Stomach smooth muscle (tissue), 2 donors: Measurements from ENCODE around the gene GNL3.
"Not testable (repeated sequence)": the region's sequence is repeated elsewhere in the genome, so short reads cannot be mapped to it uniquely, and the experiment has no call there.

Source experiments
- H3K27ac ChIP-seq: one replicate; pipeline ENCODE4 v1.7.0; 2013; ENCODE audit warnings: mild to moderate bottlenecking, low read length, inconsistent platforms
- H3K27me3 ChIP-seq, 2 donors: one replicate each; pipeline ENCODE4 v1.7.0; 2013; ENCODE audit warnings: low read length in 2 of 2; ENCODE audit not compliant: insufficient read depth in 2 of 2, control insufficient read depth in 1 of 2
- H3K36me3 ChIP-seq, 2 donors: one replicate each; pipeline ENCODE4 v1.7.0; 2013; ENCODE audit warnings: low read length in 2 of 2; ENCODE audit not compliant: control insufficient read depth in 2 of 2, insufficient read depth in 2 of 2
- H3K4me1 ChIP-seq: one replicate; pipeline ENCODE4 v1.7.0; 2013; ENCODE audit warnings: low read length; ENCODE audit not compliant: control insufficient read depth, insufficient read depth
- H3K4me3 ChIP-seq, 2 donors: one replicate each; pipeline ENCODE4 v1.7.0; 2013; ENCODE audit warnings: low read length in 2 of 2
- H3K9ac ChIP-seq, 2 donors: one replicate each; pipeline ENCODE4 v1.7.0; 2013; ENCODE audit warnings: low read length in 2 of 2, mild to moderate bottlenecking in 1 of 2
- H3K9me3 ChIP-seq, 2 donors: one replicate each; pipeline ENCODE4 v1.7.0; 2013; ENCODE audit warnings: low read length in 2 of 2; ENCODE audit not compliant: control insufficient read depth in 2 of 2
- donor health status: healthy.
- donor health status: Pancreatic carcinoma.

The GNL3 gene

GRCh38 chr3:52671676-52672075 is 14.2 kb upstream of the GNL3 start:
- Histone ChIP-seq H3K4me1 (peaks cover 4% of the 10 kb centered on the region), H3K27ac (peak overlapping the region; percentile 53), H3K9me3 (no peaks in the 10 kb centered on the region), H3K36me3 (peaks cover 13 to 14% of the 10 kb centered on the region in 2 donors), H3K4me3 (no peak overlapping the region), H3K9ac (no peak overlapping the region), H3K27me3 (no peaks in the 10 kb centered on the region)

GRCh38 chr3:52676201-52676600 is 9.6 kb upstream of the GNL3 start:
- not testable (repeated sequence) for H3K9ac ChIP-seq, H3K4me1 ChIP-seq, H3K9me3 ChIP-seq, H3K27ac ChIP-seq, H3K27me3 ChIP-seq, H3K4me3 ChIP-seq
- H3K36me3 ChIP-seq: peaks cover 33 to 34% of the 10 kb centered on the region in 2 donors

GRCh38 chr3:52678265-52679198 is 7.3 kb upstream of the GNL3 start:
- H3K9ac ChIP-seq: no peak overlapping the region
- H3K4me1 ChIP-seq: peaks cover 4% of the 10 kb centered on the region
- H3K9me3 ChIP-seq: no peaks in the 10 kb centered on the region
- no peak overlapping the region for H3K27ac ChIP-seq
- H3K36me3 ChIP-seq: peaks cover 27 to 34% of the 10 kb centered on the region in 2 donors
- H3K27me3 ChIP-seq: no peaks in the 10 kb centered on the region
- no peak overlapping the region for H3K4me3 ChIP-seq

- Histone ChIP-seq H3K27ac (no peak overlapping the region), H3K27me3 (no peaks in the 10 kb centered on the region), H3K36me3 (peaks cover 27 to 34% of the 10 kb centered on the region in 2 donors), H3K4me3 (no peak overlapping the region), H3K9me3 (no peaks in the 10 kb centered on the region), H3K9ac (no peak overlapping the region), H3K4me1 (peaks cover 8% of the 10 kb centered on the region)
Observed at GRCh38 chr3:52679199-52679538, 6.7 kb upstream of the GNL3 start.

GRCh38 chr3:52679811-52680210 is 6.0 kb upstream of the GNL3 start:
- Histone ChIP-seq H3K4me1 (peaks cover 11% of the 10 kb centered on the region), H3K9ac (no peak overlapping the region), H3K4me3 (no peak overlapping the region), H3K9me3 (no peaks in the 10 kb centered on the region), H3K36me3 (peaks cover 27 to 33% of the 10 kb centered on the region in 2 donors), H3K27ac (no peak overlapping the region), H3K27me3 (no peaks in the 10 kb centered on the region)

- H3K36me3 ChIP-seq: peaks cover 23 to 24% of the 10 kb centered on the region in 2 donors
Observed at GRCh38 chr3:52681596-52681995, 4.2 kb upstream of the GNL3 start.

GRCh38 chr3:52682016-52682415 is 3.8 kb upstream of the GNL3 start:
- Histone ChIP-seq H3K9me3 (no peaks in the 10 kb centered on the region), H3K4me1 (peaks cover 20% of the 10 kb centered on the region), H3K36me3 (peaks cover 22 to 23% of the 10 kb centered on the region in 2 donors), H3K27me3 (no peaks in the 10 kb centered on the region), H3K9ac (peak overlapping the region in 1 of 2 donors; percentile 12), H3K4me3 (no peak overlapping the region), H3K27ac (no peak overlapping the region)

More at GRCh38 chr3:52681596-52681995, 4.2 kb upstream of the GNL3 start:
- Histone ChIP-seq H3K4me1 (peaks cover 17% of the 10 kb centered on the region), H3K9ac (peak overlapping the region in 1 of 2 donors; percentile 12), H3K4me3 (no peak overlapping the region), H3K27ac (no peak overlapping the region), H3K9me3 (no peaks in the 10 kb centered on the region), H3K27me3 (no peaks in the 10 kb centered on the region)

GRCh38 chr3:52683611-52684010 is 2.2 kb upstream of the GNL3 start:
- Histone ChIP-seq H3K9ac (no peak overlapping the region), H3K4me3 (no peak overlapping the region), H3K27me3 (no peaks in the 10 kb centered on the region), H3K36me3 (peaks cover 25 to 27% of the 10 kb centered on the region in 2 donors), H3K9me3 (no peaks in the 10 kb centered on the region), H3K4me1 (peaks cover 20% of the 10 kb centered on the region), H3K27ac (no peak overlapping the region)

- Histone ChIP-seq H3K4me1 (peaks cover 20% of the 10 kb centered on the region), H3K36me3 (peaks cover 27 to 28% of the 10 kb centered on the region in 2 donors), H3K27ac (no peak overlapping the region), H3K9me3 (no peaks in the 10 kb centered on the region), H3K27me3 (no peaks in the 10 kb centered on the region), H3K4me3 (peak overlapping the region in 1 of 2 donors; percentile 99), H3K9ac (no peak overlapping the region)
Observed at GRCh38 chr3:52684184-52684583, 1.6 kb upstream of the GNL3 start.

- H3K4me1 ChIP-seq: peaks cover 20% of the 10 kb centered on the region
- peaks cover 27 to 30% of the 10 kb centered on the region in 2 donors for H3K36me3 ChIP-seq
Observed at GRCh38 chr3:52685285-52685708, 535 bp upstream of the GNL3 start.

GRCh38 chr3:52688266-52688665 is 2.4 kb downstream of the GNL3 start:
- Histone ChIP-seq H3K4me1 (peaks cover 17% of the 10 kb centered on the region), H3K4me3 (no peak overlapping the region)

More at GRCh38 chr3:52685285-52685708, 535 bp upstream of the GNL3 start:
- Histone ChIP-seq H3K9me3 (no peaks in the 10 kb centered on the region), H3K9ac (peak overlapping the region; percentile 88 to 97), H3K27ac (peak overlapping the region; percentile 81), H3K4me3 (peak overlapping the region; percentile 85 to 99), H3K27me3 (no peaks in the 10 kb centered on the region)

More at GRCh38 chr3:52688266-52688665, 2.4 kb downstream of the GNL3 start:
- Histone ChIP-seq H3K27ac (no peak overlapping the region), H3K36me3 (peaks cover 38 to 51% of the 10 kb centered on the region in 2 donors), H3K9ac (peak overlapping the region in 1 of 2 donors; percentile 23), H3K27me3 (no peaks in the 10 kb centered on the region), H3K9me3 (no peaks in the 10 kb centered on the region)
